HG03460 (cell line): Measurements from ENCODE around the gene KIF2A.

ENCODE experiments used
- ATAC-seq: cut with Tn5 transposase; IDR thresholded peaks from one replicate; pipeline ENCODE4 v1.9.1; 2021; ENCODE audit not compliant: unreplicated experiment

KIF2A gene

GRCh38 chr5:62327138-62328053 is 21.4 kb downstream of the KIF2A start:
- no peak for ATAC-seq

GRCh38 chr5:62328772-62329491 is 22.9 kb downstream of the KIF2A start:
- no peak for ATAC-seq

GRCh38 chr5:62330302-62330701 is 24.3 kb downstream of the KIF2A start:
- ATAC-seq = no peak

- no peak for ATAC-seq
These were observed 25.9 kb downstream of the KIF2A start for GRCh38 chr5:62331921-62332320.

GRCh38 chr5:62333250-62333794 is 27.3 kb downstream of the KIF2A start:
- no peak for ATAC-seq

- no peak for ATAC-seq
These were observed 28.1 kb downstream of the KIF2A start for GRCh38 chr5:62334082-62334481.

- no peak for ATAC-seq
These were observed 34.4 kb downstream of the KIF2A start for GRCh38 chr5:62340392-62340791.

- no peak for ATAC-seq
These were observed 35.0 kb downstream of the KIF2A start for GRCh38 chr5:62340979-62341378.

GRCh38 chr5:62341783-62342475 is 35.9 kb downstream of the KIF2A start:
- ATAC-seq = peak; percentile 62

- ATAC-seq = peak; percentile 40
These were observed 36.5 kb downstream of the KIF2A start for GRCh38 chr5:62342476-62342837.

GRCh38 chr5:62343428-62343827 is 37.4 kb downstream of the KIF2A start:
- no peak for ATAC-seq

GRCh38 chr5:62346748-62347147 is 40.7 kb downstream of the KIF2A start:
- ATAC-seq = no peak

GRCh38 chr5:62347928-62348327 is 41.9 kb downstream of the KIF2A start:
- no peak for ATAC-seq

- no peak for ATAC-seq
These were observed 42.9 kb downstream of the KIF2A start for GRCh38 chr5:62348723-62349481.

GRCh38 chr5:62354028-62354874 is 48.2 kb downstream of the KIF2A start:
- ATAC-seq = peak; percentile 78

GRCh38 chr5:62362701-62363100 is 56.7 kb downstream of the KIF2A start:
- no peak for ATAC-seq

GRCh38 chr5:62369039-62369438 is 63.0 kb downstream of the KIF2A start:
- ATAC-seq = no peak

- ATAC-seq = no peak
These were observed 65.4 kb downstream of the KIF2A start for GRCh38 chr5:62371409-62371808.

- ATAC-seq = no peak
These were observed 66.6 kb downstream of the KIF2A start for GRCh38 chr5:62372600-62372999.

GRCh38 chr5:62373382-62373781 is 67.4 kb downstream of the KIF2A start:
- ATAC-seq = no peak
